GM21528 (cell line): ENCODE results near the gene EFCAB5.
"Not testable (repeated sequence)": the region's sequence is repeated elsewhere in the genome, so short reads cannot be mapped to it uniquely, and the experiment has no call there.

ENCODE experiments used
- ATAC-seq: cut with Tn5 transposase; IDR thresholded peaks from one replicate; pipeline ENCODE4 v1.9.1; 2021; ENCODE audit warnings: mild to moderate bottlenecking, moderate library complexity; ENCODE audit not compliant: unreplicated experiment, low FRiP score

The EFCAB5 gene

DNA sequence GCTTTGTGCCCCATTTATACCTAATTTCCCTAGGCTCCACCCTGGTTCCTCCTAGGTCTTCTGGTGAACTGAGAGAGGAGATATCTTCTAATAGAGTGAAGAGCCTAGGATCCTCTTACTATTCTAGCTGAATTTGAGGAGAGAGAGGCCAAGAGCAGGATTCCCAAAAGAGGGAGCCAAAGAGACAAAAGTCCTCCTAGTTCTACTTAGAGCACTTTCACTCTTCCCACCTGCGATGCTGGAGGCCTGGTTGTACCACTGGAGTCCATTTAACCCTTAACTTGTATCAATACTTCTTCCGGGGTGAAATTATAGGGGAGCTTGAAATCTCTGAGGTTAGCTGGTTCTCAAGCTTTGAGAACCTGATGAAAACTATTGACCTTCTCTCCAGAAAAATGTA lies 8.1 kb upstream of the EFCAB5 start:
- ATAC-seq: no peak

- ATAC-seq: not testable (repeated sequence)
Observed at GRCh38 chr17:29935909-29936308, 5.5 kb upstream of the EFCAB5 start.

DNA sequence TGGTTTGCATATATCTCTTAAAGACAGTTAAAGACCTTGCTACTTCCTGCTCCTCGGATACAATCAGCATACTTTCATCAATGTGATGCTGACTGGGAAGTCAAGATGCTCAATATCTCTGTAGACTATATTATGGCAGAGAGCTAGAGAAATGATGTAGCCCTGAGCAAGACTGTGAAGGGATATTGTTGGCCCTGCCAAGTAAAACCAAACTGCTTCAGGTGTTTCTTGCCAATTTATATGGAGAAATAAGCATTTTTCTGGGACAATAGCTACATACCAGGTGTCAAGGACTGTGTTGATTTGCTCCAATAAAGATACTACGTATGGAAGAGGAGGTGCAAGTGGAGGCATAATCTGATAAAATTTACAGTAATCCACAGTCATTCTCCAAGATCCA lies 4.7 kb upstream of the EFCAB5 start:
- no peak for ATAC-seq

DNA sequence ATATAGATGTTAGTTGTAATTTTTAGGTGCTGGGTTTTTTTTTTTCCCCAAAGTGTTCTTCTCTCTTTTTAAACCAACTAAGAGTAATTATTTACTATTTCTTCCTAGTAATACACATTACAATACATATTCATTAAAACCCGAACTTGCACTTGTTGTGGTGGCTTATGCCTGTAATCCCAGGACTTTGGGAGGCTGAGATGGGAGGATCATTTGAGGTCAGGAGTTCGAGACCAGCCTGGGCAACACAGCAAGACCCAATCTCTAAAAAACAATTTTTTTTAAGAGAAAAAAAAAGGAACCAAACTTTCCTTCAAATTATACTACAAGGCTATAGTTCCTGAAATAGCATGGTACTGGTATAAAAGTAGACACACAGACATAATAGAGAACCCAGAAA lies 3.8 kb downstream of the EFCAB5 start:
- no peak for ATAC-seq

DNA sequence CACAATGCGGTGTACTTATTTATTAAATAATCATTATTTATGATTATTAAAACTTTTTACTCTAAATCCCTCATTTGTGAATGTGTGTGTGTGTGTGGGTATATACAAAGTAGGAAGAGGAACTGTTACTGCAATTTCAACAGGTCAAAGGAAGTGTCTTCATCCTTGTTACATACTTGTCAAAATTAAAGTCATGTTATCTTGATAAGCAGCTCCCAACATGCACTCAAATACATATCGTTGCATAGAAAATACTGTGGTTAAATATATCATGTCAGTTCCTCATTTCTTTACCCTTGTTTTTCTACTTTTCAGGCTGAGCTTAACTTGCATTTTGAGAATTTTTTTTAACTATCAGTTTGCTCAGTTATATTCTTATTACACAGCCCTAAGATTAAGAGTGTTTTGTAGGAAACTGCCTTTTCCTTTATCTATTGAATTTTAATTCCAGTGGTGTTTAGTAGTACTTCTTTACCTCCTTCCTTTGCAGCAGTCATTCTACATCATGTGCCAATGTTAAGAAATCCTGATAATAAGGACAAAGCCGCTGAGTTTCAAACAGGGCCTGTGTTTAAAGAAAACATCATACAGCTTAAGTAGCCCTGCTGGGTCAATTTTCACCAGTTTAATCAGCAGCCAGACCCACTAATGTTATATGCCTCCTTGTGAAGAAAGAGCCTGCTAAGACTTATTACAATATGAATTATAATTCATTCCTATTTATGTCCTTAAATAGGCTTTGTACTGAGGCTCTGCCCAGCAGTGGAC lies 7.2 kb downstream of the EFCAB5 start:
- ATAC-seq: no peak

DNA sequence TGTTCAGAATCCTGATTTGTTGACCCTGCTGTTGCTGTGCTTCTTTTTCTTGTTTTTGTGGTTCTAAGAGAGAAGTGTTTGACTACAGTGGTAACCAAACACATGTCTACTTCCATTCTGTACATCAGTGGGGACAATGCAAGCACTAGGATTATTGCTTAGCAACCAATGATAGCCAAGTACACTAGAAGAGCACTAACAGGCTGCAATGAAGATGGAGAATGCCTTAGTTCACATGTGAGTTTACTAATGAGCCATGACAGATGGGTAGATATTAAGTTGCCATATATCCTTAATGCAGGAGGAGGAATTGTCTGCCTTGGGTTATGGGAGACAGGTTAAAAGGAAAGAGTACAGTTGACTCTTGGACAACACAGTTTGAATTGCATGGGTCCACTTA lies 8.3 kb downstream of the EFCAB5 start:
- ATAC-seq: no peak

- no peak for ATAC-seq
Observed at GRCh38 chr17:29954405-29954804, 13.0 kb downstream of the EFCAB5 start.

DNA sequence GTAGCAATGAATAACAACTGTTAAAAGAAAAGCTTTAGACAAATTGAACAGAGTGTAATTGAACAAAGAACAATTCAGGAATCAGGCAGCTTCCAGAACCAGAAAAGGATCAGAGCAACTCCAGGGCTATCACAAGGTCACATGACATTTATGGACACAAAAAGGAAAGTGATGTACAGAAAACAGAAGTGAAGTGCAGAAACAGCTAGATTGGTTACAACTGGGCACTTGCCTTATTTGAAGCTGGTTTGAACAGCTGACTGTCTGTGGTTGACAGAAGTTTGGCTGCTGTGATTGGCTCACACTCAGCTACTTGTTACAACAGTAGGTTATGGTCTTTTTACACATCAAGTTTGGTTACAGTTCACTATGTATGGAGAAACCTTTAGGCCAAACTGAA lies 14.8 kb downstream of the EFCAB5 start:
- no peak for ATAC-seq

DNA sequence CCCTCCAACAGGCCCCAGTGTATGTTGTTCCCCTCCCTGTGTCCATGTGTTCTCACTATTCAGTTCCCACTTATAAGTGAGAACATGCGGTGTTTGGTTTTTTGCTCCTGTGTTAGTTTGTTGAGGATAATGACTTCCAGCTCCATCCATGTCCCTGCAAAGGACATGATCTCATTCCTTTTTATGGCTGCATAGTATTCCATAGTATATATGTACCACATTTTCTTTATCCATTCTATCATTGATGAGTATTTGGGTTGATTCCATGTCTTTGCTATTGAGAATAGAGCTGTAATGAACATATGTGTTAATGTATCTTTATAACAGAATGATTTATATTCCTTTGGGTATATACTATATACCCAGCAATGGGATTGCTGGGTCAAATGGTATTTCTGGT lies 16.1 kb downstream of the EFCAB5 start:
- not testable (repeated sequence) for ATAC-seq

- no peak for ATAC-seq
Observed at GRCh38 chr17:29958947-29959657, 17.7 kb downstream of the EFCAB5 start.

DNA sequence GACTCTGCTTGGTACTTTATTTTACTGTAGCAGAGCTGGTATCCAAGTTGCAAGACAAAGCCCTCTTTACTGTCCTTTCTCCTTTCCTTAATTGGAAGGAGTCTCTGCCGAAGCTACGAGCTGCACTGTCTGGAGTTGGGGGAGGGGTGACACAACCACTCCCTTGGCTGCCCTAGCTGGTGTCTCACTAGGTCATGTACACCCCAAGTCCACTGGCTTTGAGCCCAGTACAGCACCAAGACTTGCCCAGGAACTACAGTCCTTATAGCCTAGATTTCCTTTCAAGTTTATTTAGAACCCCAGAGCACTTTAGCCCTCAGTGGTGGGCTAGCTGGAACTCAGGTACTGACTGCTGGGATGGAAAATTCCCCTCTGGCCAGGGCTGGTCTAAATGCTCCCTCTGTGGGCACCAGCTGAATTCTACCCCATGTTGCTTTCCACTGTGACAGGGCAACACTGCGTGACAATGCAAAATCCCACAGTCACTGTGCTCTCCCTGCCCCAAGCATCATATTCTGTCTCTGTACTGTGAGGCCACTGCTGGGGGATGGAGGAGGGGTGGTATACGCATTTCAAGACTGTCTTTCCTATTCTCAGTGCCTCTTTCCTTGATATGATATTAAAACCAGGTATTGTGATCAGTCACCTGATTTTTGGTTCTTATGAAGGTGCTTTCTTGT lies 18.4 kb downstream of the EFCAB5 start:
- ATAC-seq: no peak

DNA sequence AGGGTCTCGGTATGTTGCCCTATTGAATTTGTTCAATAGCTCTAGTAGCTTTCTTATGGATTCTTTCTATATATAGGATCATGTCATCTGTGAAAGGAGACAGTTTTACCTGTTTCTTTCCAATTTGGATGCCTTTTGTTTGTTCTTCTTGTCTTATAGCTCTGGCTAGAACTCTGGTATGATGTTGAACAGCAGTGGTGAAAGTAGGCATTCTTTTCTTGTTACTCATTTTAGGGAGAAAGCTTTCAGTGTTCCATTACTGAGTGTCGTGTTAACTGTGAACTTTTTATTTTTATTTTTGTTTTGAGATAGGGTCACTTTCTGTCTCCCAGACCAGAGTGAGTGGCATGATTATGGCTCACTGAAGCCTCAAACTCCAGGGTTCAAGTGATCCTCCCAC lies 21.2 kb downstream of the EFCAB5 start:
- ATAC-seq: no peak

GRCh38 chr17:29968271-29968670 lies 26.8 kb downstream of the EFCAB5 start:
- ATAC-seq: no peak

DNA sequence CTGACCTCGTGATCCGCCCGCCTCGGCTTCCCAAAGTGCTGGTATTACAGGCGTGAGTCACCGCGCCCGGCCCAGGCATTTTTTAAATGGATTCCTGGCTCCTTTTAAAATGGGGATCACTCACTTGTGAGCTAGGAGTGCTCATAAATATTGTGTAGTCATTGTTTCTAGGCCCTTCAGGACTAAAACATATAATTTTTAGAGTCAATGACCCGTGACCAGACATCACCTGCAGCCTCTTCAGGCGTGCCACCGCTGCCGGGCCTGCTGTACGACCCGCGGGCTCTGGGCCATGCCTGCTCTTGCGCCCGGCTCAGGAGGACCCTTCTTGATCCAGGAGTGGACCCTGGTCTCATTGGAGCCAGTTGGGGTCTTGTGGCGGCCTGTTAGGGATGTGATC lies 30.8 kb downstream of the EFCAB5 start:
- ATAC-seq: no peak

DNA sequence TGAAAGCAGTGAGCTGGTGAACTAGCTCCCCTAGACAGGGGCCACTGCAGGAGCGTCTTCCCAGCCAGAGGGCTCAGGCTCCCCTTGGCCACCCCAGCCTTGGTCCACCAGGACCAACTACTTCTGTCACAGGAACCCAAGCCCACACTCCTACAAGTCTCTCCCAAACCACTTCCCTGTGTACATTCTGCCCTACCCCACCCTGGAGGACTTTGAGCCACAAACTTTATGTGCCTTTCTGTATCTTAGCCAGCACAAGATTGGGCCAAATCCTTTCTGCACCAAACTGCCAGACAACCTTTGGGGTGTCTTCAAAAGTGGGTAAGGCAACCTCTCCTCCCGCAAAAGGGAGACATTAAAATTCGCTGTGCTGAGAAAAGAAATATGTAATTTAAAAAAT lies 31.6 kb downstream of the EFCAB5 start:
- no peak for ATAC-seq

GRCh38 chr17:29977836-29978235 lies 36.4 kb downstream of the EFCAB5 start:
- ATAC-seq: no peak

DNA sequence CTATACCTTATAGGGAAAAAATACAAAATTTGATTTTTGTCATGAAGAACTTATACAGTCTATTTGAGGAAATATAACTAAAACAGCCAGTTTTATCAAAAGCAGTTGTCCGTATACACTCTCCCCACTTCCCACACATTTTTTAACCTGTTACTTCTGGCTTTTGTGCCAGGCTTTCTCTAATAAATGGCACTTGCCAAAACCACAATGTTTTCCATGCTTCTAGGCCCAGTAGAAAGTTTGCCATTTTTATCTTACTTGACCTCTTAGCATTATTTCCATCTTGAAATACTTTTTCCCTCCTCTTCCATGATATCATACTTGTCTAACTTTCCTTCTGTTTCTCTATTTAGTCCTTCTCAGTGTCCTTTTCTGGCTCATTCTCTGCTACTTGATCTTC lies 38.8 kb downstream of the EFCAB5 start:
- no peak for ATAC-seq

DNA sequence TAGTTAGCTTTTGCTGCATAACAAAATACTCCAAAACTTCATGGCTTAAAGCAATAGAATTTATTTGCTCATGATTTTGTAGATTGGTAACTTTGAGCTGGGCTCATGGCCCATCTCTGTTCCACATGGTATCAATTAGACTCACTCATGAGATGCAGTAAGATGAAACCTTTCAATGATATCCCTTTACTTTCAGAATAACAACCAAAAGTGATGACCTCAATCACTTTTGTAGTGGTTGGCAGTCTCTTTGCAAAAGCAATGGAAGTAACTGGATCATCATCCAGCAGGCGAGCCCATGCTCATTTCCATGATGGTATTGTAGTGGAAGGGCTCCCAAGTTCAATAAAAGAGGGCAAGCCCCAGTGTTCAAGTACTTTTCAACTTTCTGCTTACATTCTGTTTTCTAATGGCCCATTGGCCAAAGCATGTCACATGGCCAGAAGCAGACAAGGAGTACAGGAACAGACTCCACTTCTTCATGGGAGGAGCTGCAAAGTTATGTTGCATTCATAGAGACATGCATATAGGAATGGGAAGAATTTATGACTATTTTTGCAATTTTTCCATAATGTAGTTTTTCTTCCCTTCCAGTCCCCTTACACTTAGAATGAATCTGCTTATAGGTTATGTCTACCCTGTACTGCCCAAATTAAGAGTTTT lies 41.7 kb downstream of the EFCAB5 start:
- no peak for ATAC-seq

DNA sequence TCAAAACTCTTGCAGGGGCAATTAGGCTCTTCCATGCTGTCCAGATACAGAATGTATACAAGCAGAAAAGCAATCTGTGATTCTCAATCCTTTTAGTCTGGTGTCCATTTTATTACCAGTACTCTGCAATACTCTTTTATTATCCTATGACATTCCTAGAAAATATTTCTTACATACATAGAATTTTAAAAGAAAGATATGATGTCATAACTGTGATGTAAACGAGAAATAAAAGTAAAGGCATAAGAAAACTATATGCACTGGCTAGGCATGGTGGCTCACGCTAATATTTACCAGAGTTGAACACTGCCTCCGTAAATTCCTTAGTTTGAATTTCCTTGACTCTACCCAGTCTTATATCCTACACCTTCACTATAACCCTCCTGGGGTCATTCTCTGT lies 55.0 kb downstream of the EFCAB5 start:
- no peak for ATAC-seq

- ATAC-seq: no peak
Observed at GRCh38 chr17:30000001-30000754, 58.7 kb downstream of the EFCAB5 start.
